ENCODE measurements around the gene CDH4. TPM values are rescaled to one million over a fixed set of nuclear protein-coding genes. Genes with fewer than 3 reads are reported as not detected.

The CDH4 gene
- total RNA-seq, 1 donor from 2014 or later: 8.3 TPM

GRCh38 chr20:61848851-61849250 lies 596.8 kb downstream of the CDH4 start:
- DNase-seq (ENCODE audit: extremely low spot score, unreplicated experiment): no peak
- peaks cover 12% of the 10 kb centered on the region for H3K27me3 Mint-ChIP-seq
- H3K36me3 Mint-ChIP-seq: no peaks in the 10 kb centered on the region
- no peak overlapping the region for H3K27ac Mint-ChIP-seq
- H3K9me3 Mint-ChIP-seq: no peaks in the 10 kb centered on the region
- H3K4me1 Mint-ChIP-seq (ENCODE audit: unreplicated experiment): peaks cover 12% of the 10 kb centered on the region
- no peak overlapping the region for H3K4me3 Mint-ChIP-seq
- no peak for TF ChIP-seq CTCF (conservative IDR thresholded peaks at IDR 0.05)

- H3K9me3 Mint-ChIP-seq: no peaks in the 10 kb centered on the region
- H3K4me3 Mint-ChIP-seq: no peak overlapping the region
- no peak overlapping the region for H3K27ac Mint-ChIP-seq
- TF ChIP-seq CTCF (conservative IDR thresholded peaks at IDR 0.05): no peak
- no peak for DNase-seq (ENCODE audit: extremely low spot score, unreplicated experiment)
- H3K36me3 Mint-ChIP-seq: no peaks in the 10 kb centered on the region
- peaks cover 12% of the 10 kb centered on the region for H3K4me1 Mint-ChIP-seq (ENCODE audit: unreplicated experiment)
- peaks cover 12% of the 10 kb centered on the region for H3K27me3 Mint-ChIP-seq
These were observed 597.3 kb downstream of the CDH4 start for GRCh38 chr20:61849376-61849775.

GRCh38 chr20:61849822-61850221 lies 597.8 kb downstream of the CDH4 start:
- TF ChIP-seq CTCF (conservative IDR thresholded peaks at IDR 0.05): no peak

GRCh38 chr20:61850457-61850856 lies 598.4 kb downstream of the CDH4 start:
- H3K27ac Mint-ChIP-seq: no peak overlapping the region

More at GRCh38 chr20:61849822-61850221, 597.8 kb downstream of the CDH4 start:
- DNase-seq (ENCODE audit: extremely low spot score, unreplicated experiment): no peak
- Mint-ChIP-seq H3K27ac (no peak overlapping the region), H3K27me3 (peaks cover 12% of the 10 kb centered on the region), H3K4me3 (no peak overlapping the region), H3K36me3 (no peaks in the 10 kb centered on the region), H3K9me3 (no peaks in the 10 kb centered on the region), H3K4me1 (ENCODE audit: unreplicated experiment) (peaks cover 12% of the 10 kb centered on the region)

GRCh38 chr20:61850926-61851900 lies 599.2 kb downstream of the CDH4 start:
- H3K9me3 Mint-ChIP-seq: no peaks in the 10 kb centered on the region
- no peak overlapping the region for H3K4me3 Mint-ChIP-seq
- TF ChIP-seq CTCF (conservative IDR thresholded peaks at IDR 0.05): no peak
- H3K27me3 Mint-ChIP-seq: peaks cover 12% of the 10 kb centered on the region
- peaks cover 16% of the 10 kb centered on the region for H3K4me1 Mint-ChIP-seq (ENCODE audit: unreplicated experiment)
- H3K27ac Mint-ChIP-seq: no peak overlapping the region
- no peaks in the 10 kb centered on the region for H3K36me3 Mint-ChIP-seq
- no peak for DNase-seq (ENCODE audit: extremely low spot score, unreplicated experiment)

More at GRCh38 chr20:61850457-61850856, 598.4 kb downstream of the CDH4 start:
- Mint-ChIP-seq H3K4me1 (ENCODE audit: unreplicated experiment) (peaks cover 12% of the 10 kb centered on the region), H3K27me3 (peaks cover 12% of the 10 kb centered on the region), H3K9me3 (no peaks in the 10 kb centered on the region), H3K36me3 (no peaks in the 10 kb centered on the region), H3K4me3 (no peak overlapping the region)
- DNase-seq (ENCODE audit: extremely low spot score, unreplicated experiment): no peak
- no peak for TF ChIP-seq CTCF (conservative IDR thresholded peaks at IDR 0.05)
